Right ventricle myocardium superior (tissue), 1 donor: ENCODE results near the gene SBDS. TPM values are rescaled to one million over a fixed set of nuclear protein-coding genes. Genes with fewer than 3 reads are reported as not detected.
"Not testable (repeated sequence)": the region's sequence is repeated elsewhere in the genome, so short reads cannot be mapped to it uniquely, and the experiment has no call there.

Experiments
- ATAC-seq: fragments of 200-7000 bp; cut with Tn5 transposase; one replicate; pipeline ENCODE4 v1.9.1; 2020; ENCODE audit warnings: mild to moderate bottlenecking; ENCODE audit not compliant: poor library complexity
- DNase-seq: peaks from one replicate; pipeline ENCODE4 v3.0.0-alpha.2; 2020
- intact Hi-C: fragments of 100-400 bp; cut with DNase I; formaldehyde crosslinking; loops from one replicate; pipeline ENCODE4 v1.11.2; 2022
- long read RNA-seq: library from polyadenylated mRNA; unstranded; transcript quantifications from one replicate; pipeline ENCODE4 v2.0.0, GENCODE V29; 2021
- total RNA-seq: library from RNA; stranded (reverse); fragmentation: NEBNext Ultra II Directional; extraction: Animal tissue kit (Norgen Biotek cat#: 25700); gene quantifications from one replicate; pipeline ENCODE4 v1.2.1, GENCODE V29; 2021
- donor health status: DM: no; HTN: yes; CAD: no; lungs with severe emphysema.

SBDS gene
- total RNA-seq, result 180 TPM
- long read RNA-seq, transcript SBDS-201 (5 exons, 1,631 nt), result major isoform, 378 of 387 reads
- long read RNA-seq, partial matches to known transcripts, result 2 of 387 reads
- long read RNA-seq, other reads (novel, unspliced or antisense), result 7 of 387 reads

DNA sequence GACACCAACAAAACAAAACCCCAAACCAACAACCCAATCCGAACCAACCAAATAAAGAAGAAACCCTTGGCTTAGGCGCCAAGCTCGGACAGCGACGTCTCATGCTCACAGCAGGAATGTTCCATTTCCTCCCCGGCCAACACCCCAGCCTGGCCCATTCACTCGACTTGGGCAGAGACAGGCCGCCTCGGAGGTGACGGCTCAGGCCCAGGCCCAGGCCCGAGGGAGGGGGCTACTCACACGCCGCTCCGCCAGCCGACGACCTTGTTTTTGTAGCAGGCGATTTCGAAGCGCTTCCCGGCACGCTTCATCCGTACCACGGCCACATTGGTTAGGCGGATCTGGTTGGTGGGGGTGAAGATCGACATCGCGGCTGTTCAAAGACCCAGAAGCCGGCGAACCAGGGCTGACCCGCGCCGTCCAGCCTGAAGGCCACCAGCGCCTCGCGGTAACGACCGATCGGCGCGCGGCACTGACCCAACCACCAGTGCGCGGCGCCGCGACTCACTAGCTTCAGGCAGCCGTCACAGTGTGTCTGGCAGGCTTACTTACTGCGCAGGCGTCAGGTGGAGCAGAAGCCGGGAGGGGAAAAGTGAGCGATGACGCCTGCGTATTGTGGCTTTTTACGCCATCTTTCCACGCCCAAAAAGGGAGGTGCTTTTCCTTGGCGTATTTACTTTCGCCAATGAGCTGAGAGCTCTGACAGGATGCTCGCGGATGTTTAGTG lies at the start of gene SBDS:
Gene SBDS, minus strand, starts transcription at position 537 of the 727 bp plus-strand sequence. Its CDS starts 169 bp downstream, at position 368.
- intact Hi-C loops, result not testable (repeated sequence)
- DNase-seq (peak; percentile 95), ATAC-seq (peak; percentile 90)

DNA sequence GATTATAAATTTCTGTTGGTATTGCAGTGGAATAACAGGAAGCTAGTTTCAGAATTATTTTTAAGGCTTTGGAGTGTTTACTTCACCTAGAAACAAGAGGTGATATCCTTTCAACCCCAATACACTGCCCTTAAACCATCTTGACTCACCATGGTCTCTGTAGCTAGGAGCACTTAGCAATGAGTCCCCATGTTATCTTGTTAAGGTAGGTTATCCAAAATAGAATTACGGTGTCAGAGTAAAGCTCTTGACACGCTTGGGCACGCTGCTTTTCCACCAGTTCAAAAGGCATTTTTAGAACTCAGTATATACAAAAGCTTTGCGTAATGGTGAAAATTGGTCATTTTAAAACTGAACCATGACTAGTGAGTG lies 48.2 kb upstream of the SBDS start:
- ATAC-seq, result peak; percentile 27
- DNase-seq, intact Hi-C loops: not testable (repeated sequence)

DNA sequence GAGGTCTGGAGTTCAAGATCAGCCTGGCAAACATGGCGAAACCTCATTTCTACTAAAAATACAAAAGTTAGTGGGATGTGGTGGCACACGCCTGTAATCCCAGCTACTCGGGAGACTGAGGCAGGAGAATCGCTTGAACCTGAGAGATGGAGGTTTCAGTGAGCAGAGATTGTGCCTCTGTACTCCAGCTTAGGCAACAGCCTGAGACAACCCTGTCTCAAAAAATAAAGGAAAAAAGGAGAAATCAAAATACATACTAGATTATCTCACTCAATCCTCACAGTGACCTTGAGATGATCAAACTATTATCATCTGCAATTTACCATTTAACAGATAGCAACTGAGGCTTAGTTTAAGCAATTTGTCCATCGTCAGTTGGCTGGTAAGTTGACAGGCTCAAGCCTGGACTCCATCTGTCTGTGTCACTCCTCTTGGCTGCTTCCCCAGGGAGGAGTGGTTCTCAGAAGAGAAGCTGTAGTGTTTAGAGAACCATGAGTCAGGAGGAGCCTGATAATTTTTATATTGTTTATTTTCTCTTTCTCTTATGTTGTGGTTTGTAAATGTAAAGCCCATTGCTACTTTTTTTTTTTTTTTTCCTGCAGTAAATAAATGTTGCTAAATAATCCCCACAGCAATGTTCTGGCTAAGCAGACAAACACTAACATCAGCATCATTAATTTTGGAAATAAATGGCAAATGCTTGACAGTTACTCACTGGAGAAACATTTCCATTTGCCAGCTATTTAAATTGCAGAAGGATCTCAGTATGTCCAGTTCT lies 47.6 kb upstream of the SBDS start:
- DNase-seq (peak; percentile 53), ATAC-seq (peak; percentile 96)
- intact Hi-C loops, result not testable (repeated sequence)

DNA sequence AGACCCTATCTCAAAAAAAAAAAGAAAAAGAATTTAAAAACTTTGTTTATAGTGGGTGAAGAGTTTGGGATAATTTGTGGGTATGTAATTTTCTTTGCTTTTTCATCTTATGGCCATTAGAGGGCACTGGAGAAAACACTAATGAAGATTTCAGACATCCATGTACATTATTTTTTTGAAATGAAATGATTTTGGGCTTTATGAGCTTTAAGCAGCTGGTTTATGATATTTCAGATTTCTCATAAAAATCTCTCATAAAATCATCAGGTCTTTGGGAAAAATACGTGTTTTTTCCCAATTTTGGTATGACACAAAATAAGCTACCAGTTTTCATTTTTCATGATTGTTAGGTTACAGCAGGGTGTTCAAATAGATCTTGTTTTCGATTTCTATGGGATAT lies 45.4 kb upstream of the SBDS start:
- DNase-seq, ATAC-seq, intact Hi-C loops: not testable (repeated sequence)

DNA sequence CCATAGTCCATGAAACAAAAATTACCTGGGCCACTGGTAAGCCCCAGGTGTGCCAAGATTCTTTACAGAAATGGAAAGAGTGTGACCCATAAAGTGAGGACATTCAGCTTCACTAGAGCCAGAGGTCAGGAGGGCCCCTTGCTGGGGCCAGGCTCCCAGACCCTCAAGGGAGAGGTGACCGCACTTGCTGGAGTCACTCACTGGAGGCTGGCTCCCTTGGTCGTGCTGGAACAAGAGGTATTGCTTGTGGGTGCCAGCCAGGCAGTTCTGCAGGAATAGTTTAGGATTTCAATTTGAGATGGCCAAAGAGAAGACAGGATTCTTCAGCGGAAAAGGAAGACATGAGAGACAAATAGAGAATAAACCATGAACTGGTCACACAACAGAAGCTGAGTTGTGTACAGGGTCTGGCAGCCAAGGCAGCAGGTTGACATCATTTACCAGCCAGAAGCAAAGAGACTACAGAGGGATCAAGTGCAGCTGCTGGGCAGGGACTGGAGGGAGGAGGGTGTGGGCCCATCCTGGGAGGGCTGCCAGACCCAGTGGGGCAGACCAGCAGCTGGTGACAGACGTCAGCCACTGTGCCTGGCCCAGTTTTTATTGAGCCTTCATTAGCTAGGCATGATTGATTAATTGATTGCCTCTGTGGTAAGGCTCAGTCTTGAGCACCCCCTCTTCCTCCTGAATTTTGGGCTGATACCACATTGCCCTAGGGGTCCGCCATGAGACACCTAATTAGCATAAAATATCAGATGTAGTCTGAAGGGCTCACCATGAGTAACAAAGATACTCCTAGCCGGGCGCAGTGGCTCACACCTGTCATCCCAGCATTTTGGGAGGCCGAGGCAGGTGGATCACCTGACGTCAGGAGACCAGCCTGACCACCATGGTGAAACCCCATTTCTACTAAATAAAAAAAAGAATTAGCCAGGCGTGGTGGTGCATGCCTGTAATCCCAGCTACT lies 41.3 kb upstream of the SBDS start:
- intact Hi-C loops, result not testable (repeated sequence)
- peak; percentile 69 for DNase-seq
- peak; percentile 95 for ATAC-seq

DNA sequence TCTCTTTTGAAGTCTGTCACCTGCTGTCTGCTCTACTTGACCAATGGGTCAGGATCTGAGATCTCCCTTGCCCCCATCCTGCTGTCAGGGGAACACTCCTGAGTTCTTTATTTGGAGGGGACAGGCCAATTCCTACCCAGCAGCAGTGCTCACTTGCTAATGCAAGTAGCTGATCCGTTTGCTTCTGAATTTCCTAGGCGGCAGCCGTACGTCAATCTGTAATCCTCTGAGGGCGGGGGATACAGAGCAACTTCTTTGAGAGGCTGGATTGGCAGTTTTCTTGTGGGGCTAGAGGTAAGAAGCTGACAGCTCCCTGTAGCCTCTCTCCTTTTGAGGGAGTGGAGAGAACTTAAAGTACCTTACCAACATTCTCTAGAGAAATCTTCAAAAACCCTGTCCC lies 37.9 kb upstream of the SBDS start:
- intact Hi-C loops, result no loop called here
- ATAC-seq (no peak), DNase-seq (no peak)

DNA sequence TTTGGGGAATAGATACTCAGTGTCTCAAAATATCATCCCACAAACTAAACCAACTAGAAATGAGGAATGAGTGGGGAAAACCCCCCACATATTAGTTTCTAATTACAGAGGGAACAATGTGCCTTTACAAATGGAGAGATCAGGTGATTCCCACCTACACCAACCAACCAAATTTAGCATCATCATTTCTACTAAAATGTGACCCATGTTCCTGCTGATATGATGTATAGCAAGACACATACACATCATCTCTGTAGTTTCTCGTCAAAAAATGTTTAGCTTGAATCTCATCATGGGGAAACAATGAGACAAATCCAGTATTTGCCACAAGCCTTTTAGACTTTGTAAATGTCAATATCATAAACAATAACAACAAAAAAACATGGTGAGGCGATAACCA lies 36.3 kb upstream of the SBDS start:
- intact Hi-C loops, ATAC-seq, DNase-seq: not testable (repeated sequence)

DNA sequence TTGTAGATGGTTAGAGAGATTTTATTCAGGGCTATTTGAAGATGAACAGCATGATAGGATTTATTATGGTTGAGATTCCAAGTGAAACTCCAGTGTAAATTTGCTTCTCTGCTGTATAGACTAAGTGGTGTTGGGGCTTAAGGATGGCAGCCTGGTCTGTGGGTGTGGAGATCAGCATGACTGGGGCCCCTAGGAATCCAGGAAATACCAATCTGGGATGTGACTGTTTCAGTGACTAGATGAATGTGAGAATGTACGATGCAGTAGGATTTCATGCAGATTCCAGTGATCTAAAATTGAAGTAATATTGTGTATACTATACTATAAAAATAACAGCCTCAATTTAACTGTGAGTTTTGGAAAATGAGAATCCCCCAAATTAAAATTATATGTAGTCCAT lies 30.1 kb upstream of the SBDS start:
- ATAC-seq, intact Hi-C loops, DNase-seq: not testable (repeated sequence)

DNA sequence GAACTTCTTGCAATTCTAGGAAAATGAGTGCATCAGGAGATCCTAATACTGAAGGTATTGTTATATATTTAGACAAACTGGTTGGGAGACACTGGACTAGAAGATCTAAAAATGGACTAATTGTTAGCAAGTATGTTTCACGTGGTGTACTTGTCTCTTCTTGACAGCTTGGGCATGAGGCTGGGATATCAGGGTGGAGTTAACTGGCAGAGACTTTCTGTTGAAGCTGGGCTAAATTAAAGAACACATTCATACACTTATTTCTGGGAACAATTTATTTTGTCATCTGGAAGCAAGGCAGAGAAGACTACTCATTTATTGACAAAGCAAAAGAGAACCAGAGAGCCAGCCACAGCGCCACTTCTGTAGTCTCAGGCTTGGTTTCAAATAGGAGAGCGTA lies 27.1 kb upstream of the SBDS start:
- intact Hi-C loops, result no loop called here
- ATAC-seq (peak; percentile 79), DNase-seq (no peak)

DNA sequence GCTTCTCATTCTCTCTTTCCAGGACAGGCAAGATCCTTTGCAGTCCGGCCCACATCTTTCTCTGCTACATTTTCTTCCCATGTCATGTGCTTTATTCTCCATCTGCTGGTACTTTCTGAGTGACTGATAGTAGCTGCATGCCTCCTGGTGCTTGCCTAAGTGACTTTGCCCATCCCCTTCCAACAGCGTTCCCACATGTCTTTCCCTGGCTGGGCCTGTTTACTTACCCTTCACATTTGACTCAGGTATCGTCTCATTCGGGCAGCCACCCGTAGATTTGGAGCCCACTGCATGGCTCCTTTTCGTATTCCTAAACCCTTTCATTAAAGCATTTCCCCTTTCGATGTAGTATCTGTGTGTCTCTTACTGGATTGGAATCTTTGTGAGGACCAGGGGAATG lies 25.9 kb upstream of the SBDS start:
- DNase-seq, result no peak
- peak; percentile 36 for ATAC-seq
- intact Hi-C loops, result no loop called here

DNA sequence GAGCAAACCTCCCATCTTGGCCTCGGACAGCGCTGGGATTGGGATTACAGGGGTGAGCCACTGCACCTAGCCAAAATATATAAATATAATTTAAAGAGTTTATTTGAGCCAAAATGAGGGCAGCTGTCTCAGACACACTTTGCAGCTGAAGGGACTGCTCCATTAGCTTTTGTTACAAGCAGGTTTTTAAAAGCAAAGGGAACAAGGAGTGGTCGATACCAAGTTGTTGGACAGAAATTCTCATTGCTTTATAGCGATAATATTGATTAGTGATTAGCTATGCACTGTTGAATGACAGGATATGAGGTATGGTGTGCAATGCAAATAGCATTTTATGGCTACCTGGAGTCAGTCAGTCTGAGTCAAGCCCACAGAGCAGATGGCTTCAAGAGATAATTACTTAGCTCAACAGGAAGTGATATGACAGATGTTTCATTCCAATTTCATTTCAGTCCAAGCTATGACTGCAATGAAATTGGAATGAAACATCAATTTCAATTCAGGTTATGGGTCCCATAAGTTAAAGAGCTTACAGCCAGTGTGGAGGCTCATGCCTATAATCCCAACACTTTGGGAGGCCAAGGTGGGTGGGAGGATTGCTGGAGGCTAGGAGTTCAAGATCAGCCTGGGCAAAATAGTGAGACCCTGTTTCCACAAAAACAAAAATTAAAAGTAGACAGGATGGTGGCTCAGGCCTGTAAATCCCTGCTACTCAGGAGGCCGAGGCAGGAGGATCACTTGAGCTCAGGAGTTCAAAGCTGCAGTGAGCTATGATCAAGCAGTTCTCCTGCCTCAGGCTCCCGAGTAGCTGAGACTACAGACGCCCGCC lies 24.4 kb upstream of the SBDS start:
- intact Hi-C loops, result no loop called here
- ATAC-seq (no peak), DNase-seq (no peak)

DNA sequence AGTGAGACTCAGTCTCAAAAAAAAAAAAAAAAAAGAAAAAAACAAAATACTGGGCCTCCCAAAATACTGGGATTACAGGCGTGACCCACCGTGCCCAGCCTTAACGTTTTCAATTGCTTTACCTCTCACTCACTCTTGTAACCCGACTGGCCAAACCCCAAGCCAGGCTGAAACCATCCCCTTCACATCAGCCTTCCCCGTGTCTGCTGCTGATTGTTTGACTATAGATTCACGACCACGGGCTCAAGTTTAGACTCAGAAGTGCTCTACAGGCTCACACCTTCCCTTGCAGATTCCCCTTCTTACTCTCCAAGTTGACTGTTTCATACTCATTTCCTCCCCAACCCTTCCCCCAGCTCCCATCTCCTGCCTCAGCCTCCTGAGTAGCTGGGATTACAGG lies 23.6 kb upstream of the SBDS start:
- intact Hi-C loops, result no loop called here
- DNase-seq (no peak), ATAC-seq (no peak)

DNA sequence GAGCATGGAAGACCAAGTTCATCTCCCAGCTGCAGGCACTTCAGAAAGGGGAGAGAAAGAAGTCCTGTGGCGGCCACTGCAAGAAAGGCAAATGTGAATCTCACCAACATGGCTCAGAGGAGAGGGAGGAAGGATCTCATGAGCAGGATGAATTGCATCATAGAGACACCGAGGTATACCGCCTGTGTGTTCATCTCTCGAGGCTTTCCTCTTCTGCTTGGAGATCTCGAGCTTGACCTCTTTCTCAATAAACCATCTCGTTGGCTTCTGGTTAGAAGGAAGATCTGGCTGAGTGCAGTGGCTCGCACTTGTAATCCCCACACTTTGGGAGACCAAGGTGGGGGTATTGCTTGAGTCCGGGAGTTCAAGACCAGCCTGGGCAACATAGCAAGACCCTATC lies 22.6 kb upstream of the SBDS start:
- intact Hi-C loops, ATAC-seq, DNase-seq: not testable (repeated sequence)

DNA sequence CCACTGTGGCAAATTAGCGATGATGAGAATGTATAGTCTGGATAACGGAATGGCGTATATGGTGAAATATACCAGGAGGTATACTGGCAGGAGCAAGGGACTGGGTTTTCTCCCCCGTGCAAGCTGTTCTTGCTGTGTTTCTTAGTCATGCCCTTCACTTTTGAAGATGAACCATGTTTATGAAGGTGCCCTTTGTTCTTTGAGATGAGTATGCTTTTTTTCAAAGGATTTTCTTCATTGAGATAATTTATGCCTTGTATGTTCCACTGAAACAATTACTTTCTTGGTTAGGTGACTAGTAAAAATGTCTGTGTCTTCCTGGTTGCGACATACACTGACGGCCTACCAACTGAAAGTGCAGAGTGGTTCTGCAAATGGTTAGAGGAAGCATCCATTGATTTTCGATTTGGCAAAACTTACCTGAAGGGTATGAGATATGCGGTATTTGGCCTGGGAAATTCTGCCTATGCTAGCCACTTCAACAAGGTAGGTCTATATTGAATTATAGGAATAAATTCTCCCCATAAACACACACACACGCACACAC lies 18.8 kb upstream of the SBDS start:
- intact Hi-C loops, DNase-seq: not testable (repeated sequence)

DNA sequence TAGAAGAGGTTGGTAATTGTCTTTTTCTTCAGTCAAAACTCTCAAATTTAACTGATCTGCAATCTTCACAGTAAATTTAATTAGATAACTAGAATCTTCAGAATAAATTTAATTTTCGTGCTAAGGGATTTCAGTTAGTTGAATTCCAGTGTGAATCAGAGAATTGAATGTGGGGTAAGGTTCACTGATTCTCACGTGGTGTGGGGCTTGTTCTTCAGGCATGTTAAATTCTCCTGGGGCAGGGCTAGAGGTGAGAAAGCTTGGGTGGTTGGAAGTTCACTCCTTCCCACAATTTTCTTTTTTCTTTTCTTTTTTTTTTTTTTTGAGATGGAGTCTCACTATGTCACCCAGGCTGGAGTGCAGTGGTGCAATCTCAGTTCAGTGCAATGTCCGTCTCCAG lies 14.3 kb upstream of the SBDS start:
- DNase-seq, ATAC-seq, intact Hi-C loops: not testable (repeated sequence)

More for the DNA sequence above, 18.8 kb upstream of the SBDS start:
- ATAC-seq, result not testable (repeated sequence)

DNA sequence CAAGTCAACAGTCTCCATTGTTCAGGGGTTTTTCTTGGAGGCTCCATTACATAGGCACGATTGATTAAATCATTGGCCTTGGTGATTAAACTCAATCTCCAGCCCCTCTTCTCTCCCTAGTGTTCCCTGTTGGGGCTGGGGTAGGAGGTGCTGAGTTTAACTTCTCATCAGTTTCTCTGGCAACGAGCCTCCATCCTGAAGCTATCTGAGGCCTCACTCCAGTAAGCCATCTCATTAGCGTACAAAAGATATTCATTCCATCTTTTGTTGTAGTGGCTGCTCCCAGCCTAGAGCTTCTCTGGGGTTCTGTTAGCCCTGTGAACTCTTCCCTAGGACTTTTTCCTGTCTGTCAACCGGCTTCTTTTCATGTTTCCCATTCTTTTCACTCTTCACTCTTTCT lies 12.9 kb upstream of the SBDS start:
- DNase-seq, result no peak
- intact Hi-C loops, result no loop called here
- ATAC-seq, result no peak

DNA sequence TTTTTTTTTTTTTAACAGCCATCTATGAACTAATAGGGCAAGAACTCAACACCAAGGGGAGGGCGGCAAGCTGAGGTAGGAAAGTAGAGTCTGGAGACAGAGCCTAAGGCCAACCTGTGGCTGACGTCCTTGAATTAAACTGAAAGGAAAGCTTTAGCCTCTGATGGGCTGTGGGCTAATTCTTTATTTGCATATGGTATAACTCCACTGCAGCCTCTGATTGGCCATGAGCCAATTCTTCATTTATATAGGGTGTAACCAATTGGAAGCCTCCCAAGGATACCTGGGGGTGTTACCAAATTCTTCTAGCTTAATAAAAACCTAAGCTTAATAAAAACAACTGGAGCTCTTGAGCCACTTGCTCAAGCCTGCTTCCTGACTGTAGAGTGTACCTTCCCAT lies 11.6 kb upstream of the SBDS start:
- intact Hi-C loops, result no loop called here
- ATAC-seq, result no peak
- no peak for DNase-seq
